Upper lobe of right lung (tissue), 1 donor: ENCODE measurements around the gene DYRK2. TPM values are rescaled to one million over a fixed set of nuclear protein-coding genes. Genes with fewer than 3 reads are reported as not detected.

Experiments used
- ATAC-seq: fragments of 200-7000 bp; cut with Tn5 transposase; one replicate; pipeline ENCODE4 v1.9.1; 2020; ENCODE audit warnings: mild to moderate bottlenecking, moderate library complexity
- DNase-seq: peaks from one replicate; pipeline ENCODE4 v3.0.0-alpha.2; 2020
- H3K27ac ChIP-seq: fragments of 200-600 bp; one replicate; pipeline ENCODE4 v1.8.0; 2022
- H3K27me3 ChIP-seq: fragments of 200-600 bp; one replicate; pipeline ENCODE4 v1.8.0; 2022; ENCODE audit warnings: mild to moderate bottlenecking
- H3K36me3 ChIP-seq: fragments of 200-600 bp; one replicate; pipeline ENCODE4 v1.8.0; 2022
- H3K4me1 ChIP-seq: fragments of 200-600 bp; one replicate; pipeline ENCODE4 v1.8.0; 2022
- H3K4me3 ChIP-seq: fragments of 200-600 bp; one replicate; pipeline ENCODE4 v1.8.0; 2022; ENCODE audit warnings: mild to moderate bottlenecking
- H3K9me3 ChIP-seq: fragments of 200-600 bp; one replicate; pipeline ENCODE4 v1.8.0; 2022
- CTCF ChIP-seq: fragments of 200-600 bp; IDR thresholded peaks from one replicate; pipeline ENCODE4 v1.8.0; 2022; ENCODE audit warnings: antibody characterized with exemption
- intact Hi-C: fragments of 100-400 bp; cut with DNase I; formaldehyde crosslinking; loops from one replicate; pipeline ENCODE4 v1.11.0; 2022
- total RNA-seq: library from RNA; stranded (reverse); fragmentation: NEBNext Ultra II Directional; extraction: Animal tissue kit (Norgen Biotek cat#: 25700); gene quantifications from one replicate; pipeline ENCODE4 v1.2.1, GENCODE V29; 2021
- donor health status: DM: no; HTN: yes; CAD: no; lungs with severe emphysema.

Gene DYRK2
- total RNA-seq, 1 donor from 2014 or later: 15.5 TPM

GRCh38 chr12:67692135-67692534 is 43.6 kb downstream of the DYRK2 start:
- DNase-seq: no peak
- intact Hi-C loops: no loop called here
- Histone ChIP-seq H3K36me3 (no peaks in the 10 kb centered on the region), H3K9me3 (no peaks in the 10 kb centered on the region), H3K4me3 (no peak overlapping the region), H3K27ac (no peak overlapping the region), H3K27me3 (no peaks in the 10 kb centered on the region), H3K4me1 (no peaks in the 10 kb centered on the region)
- ATAC-seq: no peak
- no peak for TF ChIP-seq CTCF

GRCh38 chr12:67692966-67693365 is 44.4 kb downstream of the DYRK2 start:
- Histone ChIP-seq H3K4me1 (no peaks in the 10 kb centered on the region), H3K27ac (no peak overlapping the region), H3K9me3 (no peaks in the 10 kb centered on the region), H3K4me3 (no peak overlapping the region), H3K36me3 (no peaks in the 10 kb centered on the region), H3K27me3 (no peaks in the 10 kb centered on the region)
- ATAC-seq: no peak
- no peak for DNase-seq
- no peak for TF ChIP-seq CTCF
- intact Hi-C loops: no loop called here

- Histone ChIP-seq H3K4me1 (no peaks in the 10 kb centered on the region), H3K27me3 (no peaks in the 10 kb centered on the region), H3K27ac (no peak overlapping the region), H3K36me3 (no peaks in the 10 kb centered on the region), H3K4me3 (no peak overlapping the region), H3K9me3 (no peaks in the 10 kb centered on the region)
- intact Hi-C loops: no loop called here
- ATAC-seq (no peak), DNase-seq (no peak)
- TF ChIP-seq CTCF: no peak
Measured at GRCh38 chr12:67693894-67694293, 45.3 kb downstream of the DYRK2 start.

- Histone ChIP-seq H3K36me3 (no peaks in the 10 kb centered on the region), H3K9me3 (no peaks in the 10 kb centered on the region), H3K4me3 (no peak overlapping the region), H3K27me3 (no peaks in the 10 kb centered on the region), H3K27ac (no peak overlapping the region), H3K4me1 (peaks cover 1% of the 10 kb centered on the region)
- DNase-seq (no peak), ATAC-seq (no peak)
- TF ChIP-seq CTCF: no peak
- intact Hi-C loops: no loop called here
Measured at GRCh38 chr12:67694306-67694900, 45.9 kb downstream of the DYRK2 start.

GRCh38 chr12:67695974-67696373 is 47.4 kb downstream of the DYRK2 start:
- H3K9me3 ChIP-seq: no peaks in the 10 kb centered on the region
- no peak for DNase-seq
- no peak overlapping the region for H3K4me3 ChIP-seq
- ATAC-seq: no peak
- no peaks in the 10 kb centered on the region for H3K36me3 ChIP-seq
- no peaks in the 10 kb centered on the region for H3K27me3 ChIP-seq
- intact Hi-C loops: no loop called here
- no peak for TF ChIP-seq CTCF
- no peak overlapping the region for H3K27ac ChIP-seq
- peaks cover 4% of the 10 kb centered on the region for H3K4me1 ChIP-seq

- no peak overlapping the region for H3K27ac ChIP-seq
- peaks cover 4% of the 10 kb centered on the region for H3K4me1 ChIP-seq
- no peaks in the 10 kb centered on the region for H3K36me3 ChIP-seq
- DNase-seq (no peak), ATAC-seq (no peak)
- no peak overlapping the region for H3K4me3 ChIP-seq
- H3K27me3 ChIP-seq: no peaks in the 10 kb centered on the region
- TF ChIP-seq CTCF: no peak
- intact Hi-C loops: no loop called here
- H3K9me3 ChIP-seq: no peaks in the 10 kb centered on the region
Measured at GRCh38 chr12:67697443-67697842, 48.9 kb downstream of the DYRK2 start.
